ENCODE data around the gene FAHD2B. TPM values are rescaled to one million over a fixed set of nuclear protein-coding genes. Genes with fewer than 3 reads are reported as not detected.
"Not testable (repeated sequence)": the region's sequence is repeated elsewhere in the genome, so short reads cannot be mapped to it uniquely, and the experiment has no call there.

The FAHD2B gene
- total and polyA plus RNA-seq, 2 of the 13 experiments (the other 11 are each of a cell fraction or from before 2014, with no cell fraction given), result 6.4 to 6.7 TPM

- CTCF ChIA-PET (ENCODE audit: low intra/inter-chr PET ratio, low total read pairs), result not testable (repeated sequence)
Observed at GRCh38 chr2:97098786-97099372, 4.2 kb upstream of the FAHD2B start.

DNA sequence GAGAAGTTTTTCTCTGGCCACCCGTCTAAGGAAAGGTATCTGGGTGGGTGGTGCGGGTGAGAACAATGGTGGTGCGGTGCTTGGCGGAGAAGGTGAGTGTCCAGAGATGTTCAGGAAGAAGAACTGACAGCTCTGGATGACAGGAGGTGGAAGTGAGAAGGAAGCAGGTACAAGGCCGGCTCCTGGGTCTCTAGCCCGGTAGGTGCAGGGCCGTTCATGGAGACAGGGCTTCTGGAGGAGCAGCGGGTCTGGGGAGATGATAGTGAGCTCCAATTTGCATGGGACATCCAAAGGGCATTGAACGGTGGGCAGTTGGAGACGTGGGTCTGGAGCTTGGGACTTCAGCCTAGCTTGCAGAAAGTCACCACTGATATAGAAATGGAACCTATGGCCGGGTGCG is 979 bp upstream of the FAHD2B start:
- no peaks in the 10 kb centered on the region for H3K79me2 ChIP-seq (ENCODE audit: insufficient read depth, low read length)
- no peak overlapping the region for H3K27ac ChIP-seq (ENCODE audit: extremely low read length, insufficient read depth, low read length)
- in situ Hi-C loops (cut with HindIII; ENCODE audit: extremely low pct_ligation_motif_present, low pct_unique_long_range_greater_than_20kb) (no loop called here), intact Hi-C loops (cut with micrococcal nuclease; ENCODE audit: unreplicated experiment) (no loop called here)
- no peak for ATAC-seq
- CTCF ChIA-PET (ENCODE audit: low intra/inter-chr PET ratio, low total read pairs), result no interaction called here
- peaks cover 0 to 3% of the 10 kb centered on the region in 2 experiments; a peak in 1 of 5 replicates for H3K27me3 ChIP-seq (ENCODE audit: control insufficient read depth in 1 of 2, insufficient read depth in 2 of 2, low read length in 2 of 2)
- POLR2A ChIA-PET, result no interaction called here
- H3K4me3 ChIP-seq (replicated peaks in 1 of 3; ENCODE audit: insufficient read depth in 1 of 3, low read depth in 2 of 3, low read length in 3 of 3), result peak overlapping the region in 2 of 3 experiments; percentile 38 to 60; a peak in 5 of 6 replicates
- no peak overlapping the region for H2AFZ ChIP-seq (ENCODE audit: low read length)
- peaks cover 8% of the 10 kb centered on the region; the same call in 1 of the 2 replicates for H3K4me1 ChIP-seq (ENCODE audit: insufficient read depth, low read length)
- BruUV-seq (replicated peaks), result no TSS peak
- DNase-seq (ENCODE audit: low spot score), result no peak
- no peaks in the 10 kb centered on the region for H4K20me1 ChIP-seq (ENCODE audit: insufficient read depth, low read length)
- H3K9ac ChIP-seq (ENCODE audit: insufficient read depth, low read depth, low read length), result no peak overlapping the region
- no peaks in the 10 kb centered on the region for H3K9me3 ChIP-seq (ENCODE audit: low read length)
- peak overlapping the region; percentile 81 for H3K4me2 ChIP-seq (ENCODE audit: low read depth, low read length)
- FAIRE-seq, result no peak
- 50% methylated on average over 12 of the region's 12 CpGs for WGBS (ENCODE audit: low lambda C conversion rate)
- H3K36me3 ChIP-seq (replicated peaks in 1 of 2; ENCODE audit: control insufficient read depth in 1 of 2, insufficient read depth in 2 of 2, low read length in 2 of 2), result no peaks in the 10 kb centered on the region
- TF ChIP-seq ZBTB37 (CRISPR knock-in tag; IDR thresholded peaks at IDR 0.05) (no peak), CBX5 (CRISPR knock-in tag; IDR thresholded peaks at IDR 0.05; ENCODE audit: borderline replicate concordance) (no peak), ZNF652 (CRISPR knock-in tag; IDR thresholded peaks at IDR 0.05; ENCODE audit: borderline replicate concordance, low read depth) (no peak), FOXA1 (IDR thresholded peaks at IDR 0.05) (no peak), FOXA1 (CRISPR knock-in tag; IDR thresholded peaks at IDR 0.05) (no peak), ELK4 (CRISPR knock-in tag; IDR thresholded peaks at IDR 0.05; ENCODE audit: borderline replicate concordance) (no peak), SNAPC5 (CRISPR knock-in tag; IDR thresholded peaks at IDR 0.05; ENCODE audit: borderline replicate concordance) (no peak), KLF6 (CRISPR knock-in tag; IDR thresholded peaks at IDR 0.05) (no peak), AHDC1 (CRISPR knock-in tag; IDR thresholded peaks at IDR 0.05; ENCODE audit: borderline replicate concordance) (no peak)

More at GRCh38 chr2:97098786-97099372, 4.2 kb upstream of the FAHD2B start:
- H3K27ac ChIP-seq (ENCODE audit: extremely low read length, insufficient read depth, low read length); H3K9me3 ChIP-seq (ENCODE audit: low read length); H3K27me3 ChIP-seq (ENCODE audit: control insufficient read depth in 1 of 2, insufficient read depth in 2 of 2, low read length in 2 of 2); DNase-seq (ENCODE audit: low spot score); H4K20me1 ChIP-seq (ENCODE audit: insufficient read depth, low read length); in situ Hi-C loops (cut with HindIII; ENCODE audit: extremely low pct_ligation_motif_present, low pct_unique_long_range_greater_than_20kb); ATAC-seq; POLR2A ChIA-PET; H3K4me3 ChIP-seq (replicated peaks in 1 of 3; ENCODE audit: insufficient read depth in 1 of 3, low read depth in 2 of 3, low read length in 3 of 3); H3K9ac ChIP-seq (ENCODE audit: insufficient read depth, low read depth, low read length); BruUV-seq (replicated peaks); H3K4me2 ChIP-seq (ENCODE audit: low read depth, low read length); H3K79me2 ChIP-seq (ENCODE audit: insufficient read depth, low read length); intact Hi-C loops (cut with micrococcal nuclease; ENCODE audit: unreplicated experiment); H3K36me3 ChIP-seq (replicated peaks in 1 of 2; ENCODE audit: control insufficient read depth in 1 of 2, insufficient read depth in 2 of 2, low read length in 2 of 2); H3K4me1 ChIP-seq (ENCODE audit: insufficient read depth, low read length); FAIRE-seq; H2AFZ ChIP-seq (ENCODE audit: low read length): not testable (repeated sequence)
- WGBS (ENCODE audit: low lambda C conversion rate), result 22% methylated on average over 3 of the region's 3 CpGs
- peak; percentile 96 for TF ChIP-seq ZNF12 (CRISPR knock-in tag; IDR thresholded peaks at IDR 0.05)

Data from HepG2 (cell line).